SK-N-SH (cell line): ENCODE data around the gene TBC1D5. TPM values are rescaled to one million over a fixed set of nuclear protein-coding genes. Genes with fewer than 3 reads are reported as not detected.

Source experiments
- CHD2 ChIP-seq: fragments of 150-350 bp; IDR thresholded peaks from 2 replicates; pipeline ENCODE4 v1.6.1; 2018; ENCODE audit warnings: low read length; ENCODE audit not compliant: partially characterized antibody
- FOSL2 ChIP-seq: IDR thresholded peaks from 2 replicates; pipeline ENCODE4 v1.4.0; 2012; ENCODE audit warnings: low read depth, mild to moderate bottlenecking, moderate library complexity, borderline replicate concordance
- FOXM1 ChIP-seq: IDR thresholded peaks from 2 replicates; pipeline ENCODE4 v1.4.0; 2012; ENCODE audit warnings: low read depth, mild to moderate bottlenecking
- MXI1 ChIP-seq: IDR thresholded peaks from 2 replicates; pipeline ENCODE4 v1.6.1; 2012; ENCODE audit warnings: mild to moderate bottlenecking, low read depth, low read length, improper control_type of control experiment
- POLR2AphosphoS5 ChIP-seq: IDR thresholded peaks from 2 replicates; pipeline ENCODE4 v1.6.1; 2012; ENCODE audit warnings: low read depth, low read length
- RAD21 ChIP-seq: IDR thresholded peaks from 2 replicates; pipeline ENCODE4 v1.6.1; 2012; ENCODE audit warnings: mild to moderate bottlenecking, low read length
- RCOR1 ChIP-seq: fragments of 150-350 bp; IDR thresholded peaks from 2 replicates; pipeline ENCODE4 v1.6.1; 2017; ENCODE audit warnings: antibody characterized with exemption, low read length
- RFX5 ChIP-seq: IDR thresholded peaks from 2 replicates; pipeline ENCODE4 v1.6.1; 2012; ENCODE audit warnings: mild to moderate bottlenecking, improper control_type of control experiment, low read length
- RXRA ChIP-seq: IDR thresholded peaks from 2 replicates; pipeline ENCODE4 v1.4.0; 2012; ENCODE audit warnings: low read depth, mild to moderate bottlenecking, borderline replicate concordance
- TCF12 ChIP-seq: IDR thresholded peaks from 2 replicates; pipeline ENCODE4 v1.4.0; 2012
- TEAD4 ChIP-seq: IDR thresholded peaks from 2 replicates; pipeline ENCODE4 v1.4.0; 2012; ENCODE audit warnings: mild to moderate bottlenecking, borderline replicate concordance; ENCODE audit not compliant: insufficient read depth
- YY1 ChIP-seq: IDR thresholded peaks from 2 replicates; pipeline ENCODE4 v1.4.0; 2012; ENCODE audit warnings: low read depth, mild to moderate bottlenecking
- polyA plus RNA-seq, 3 experiments: library from polyadenylated mRNA; depleted of rRNA; stranded (reverse); fragments of >200 nt; gene quantifications; 2 replicates each; pipeline ENCODE4 v1.2.3, GENCODE V29; 2012
- TF ChIP-seq, protein P1 (sequence below): IDR thresholded peaks from 2 replicates; pipeline ENCODE4; 2012
- TF ChIP-seq, protein P2 (sequence below): fragments of 150-350 bp; IDR thresholded peaks from 2 replicates; pipeline ENCODE4 v1.6.1; 2017; ENCODE audit warnings: antibody characterized with exemption, low read length, low read depth, borderline replicate concordance
- TF ChIP-seq, protein P3 (sequence below): IDR thresholded peaks from 2 replicates; pipeline ENCODE4 v1.4.0; 2012; ENCODE audit warnings: low read depth
- TF ChIP-seq, protein P4 (sequence below): fragments of 200-600 bp; sonication (generic); IDR thresholded peaks from 2 replicates; pipeline ENCODE4 v1.6.1; 2017; ENCODE audit warnings: antibody characterized with exemption, mild to moderate bottlenecking, moderate library complexity
- TF ChIP-seq, protein P5 (sequence below): IDR thresholded peaks from 2 replicates; pipeline ENCODE4 v1.4.0; 2012; ENCODE audit warnings: low read depth, borderline replicate concordance

TBC1D5 gene
- polyA plus RNA-seq, 1 of the 3 experiments (the other 2 are of a cell fraction) = 19.5 TPM

DNA sequence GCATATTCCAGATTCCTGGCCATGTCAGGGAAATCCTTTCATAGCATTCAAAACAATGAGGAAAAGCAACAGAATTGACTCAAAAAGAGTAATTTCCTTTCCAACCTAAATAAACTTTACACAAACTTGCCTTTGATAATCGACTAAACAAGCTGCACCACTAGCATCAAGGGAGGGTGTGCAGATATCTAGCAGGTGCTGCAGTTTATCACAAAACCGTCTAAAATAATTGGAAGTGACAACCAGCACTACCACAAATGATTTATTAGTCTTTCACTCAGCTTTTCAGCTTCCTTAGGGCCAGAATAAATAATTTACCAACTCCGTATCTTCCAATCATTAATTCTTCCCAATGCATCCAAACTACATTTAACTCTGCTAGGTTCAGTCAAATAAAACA lies 71.7 kb downstream of the TBC1D5 start (continued):
- TF ChIP-seq, protein P1, sequence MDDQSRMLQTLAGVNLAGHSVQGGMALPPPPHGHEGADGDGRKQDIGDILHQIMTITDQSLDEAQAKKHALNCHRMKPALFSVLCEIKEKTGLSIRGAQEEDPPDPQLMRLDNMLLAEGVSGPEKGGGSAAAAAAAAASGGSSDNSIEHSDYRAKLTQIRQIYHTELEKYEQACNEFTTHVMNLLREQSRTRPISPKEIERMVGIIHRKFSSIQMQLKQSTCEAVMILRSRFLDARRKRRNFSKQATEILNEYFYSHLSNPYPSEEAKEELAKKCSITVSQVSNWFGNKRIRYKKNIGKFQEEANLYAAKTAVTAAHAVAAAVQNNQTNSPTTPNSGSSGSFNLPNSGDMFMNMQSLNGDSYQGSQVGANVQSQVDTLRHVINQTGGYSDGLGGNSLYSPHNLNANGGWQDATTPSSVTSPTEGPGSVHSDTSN = peak; percentile 92
- TF ChIP-seq TCF12 (peak; percentile 89), CHD2 (peak; percentile 58), RCOR1 (peak; percentile 80), MXI1 (no peak), FOSL2 (no peak), YY1 (no peak), RFX5 (no peak), RAD21 (peak; percentile 1; the same call in 1 of the 2 replicates), TEAD4 (no peak), RXRA (no peak), POLR2AphosphoS5 (peak; percentile 57; the same call in 1 of the 2 replicates), FOXM1 (no peak)
- TF ChIP-seq, protein P2, sequence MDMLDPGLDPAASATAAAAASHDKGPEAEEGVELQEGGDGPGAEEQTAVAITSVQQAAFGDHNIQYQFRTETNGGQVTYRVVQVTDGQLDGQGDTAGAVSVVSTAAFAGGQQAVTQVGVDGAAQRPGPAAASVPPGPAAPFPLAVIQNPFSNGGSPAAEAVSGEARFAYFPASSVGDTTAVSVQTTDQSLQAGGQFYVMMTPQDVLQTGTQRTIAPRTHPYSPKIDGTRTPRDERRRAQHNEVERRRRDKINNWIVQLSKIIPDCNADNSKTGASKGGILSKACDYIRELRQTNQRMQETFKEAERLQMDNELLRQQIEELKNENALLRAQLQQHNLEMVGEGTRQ = no peak
- TF ChIP-seq, protein P3, sequence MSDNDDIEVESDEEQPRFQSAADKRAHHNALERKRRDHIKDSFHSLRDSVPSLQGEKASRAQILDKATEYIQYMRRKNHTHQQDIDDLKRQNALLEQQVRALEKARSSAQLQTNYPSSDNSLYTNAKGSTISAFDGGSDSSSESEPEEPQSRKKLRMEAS = no peak
- TF ChIP-seq, protein P4, sequence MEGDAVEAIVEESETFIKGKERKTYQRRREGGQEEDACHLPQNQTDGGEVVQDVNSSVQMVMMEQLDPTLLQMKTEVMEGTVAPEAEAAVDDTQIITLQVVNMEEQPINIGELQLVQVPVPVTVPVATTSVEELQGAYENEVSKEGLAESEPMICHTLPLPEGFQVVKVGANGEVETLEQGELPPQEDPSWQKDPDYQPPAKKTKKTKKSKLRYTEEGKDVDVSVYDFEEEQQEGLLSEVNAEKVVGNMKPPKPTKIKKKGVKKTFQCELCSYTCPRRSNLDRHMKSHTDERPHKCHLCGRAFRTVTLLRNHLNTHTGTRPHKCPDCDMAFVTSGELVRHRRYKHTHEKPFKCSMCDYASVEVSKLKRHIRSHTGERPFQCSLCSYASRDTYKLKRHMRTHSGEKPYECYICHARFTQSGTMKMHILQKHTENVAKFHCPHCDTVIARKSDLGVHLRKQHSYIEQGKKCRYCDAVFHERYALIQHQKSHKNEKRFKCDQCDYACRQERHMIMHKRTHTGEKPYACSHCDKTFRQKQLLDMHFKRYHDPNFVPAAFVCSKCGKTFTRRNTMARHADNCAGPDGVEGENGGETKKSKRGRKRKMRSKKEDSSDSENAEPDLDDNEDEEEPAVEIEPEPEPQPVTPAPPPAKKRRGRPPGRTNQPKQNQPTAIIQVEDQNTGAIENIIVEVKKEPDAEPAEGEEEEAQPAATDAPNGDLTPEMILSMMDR = no peak
- TF ChIP-seq, protein P5, sequence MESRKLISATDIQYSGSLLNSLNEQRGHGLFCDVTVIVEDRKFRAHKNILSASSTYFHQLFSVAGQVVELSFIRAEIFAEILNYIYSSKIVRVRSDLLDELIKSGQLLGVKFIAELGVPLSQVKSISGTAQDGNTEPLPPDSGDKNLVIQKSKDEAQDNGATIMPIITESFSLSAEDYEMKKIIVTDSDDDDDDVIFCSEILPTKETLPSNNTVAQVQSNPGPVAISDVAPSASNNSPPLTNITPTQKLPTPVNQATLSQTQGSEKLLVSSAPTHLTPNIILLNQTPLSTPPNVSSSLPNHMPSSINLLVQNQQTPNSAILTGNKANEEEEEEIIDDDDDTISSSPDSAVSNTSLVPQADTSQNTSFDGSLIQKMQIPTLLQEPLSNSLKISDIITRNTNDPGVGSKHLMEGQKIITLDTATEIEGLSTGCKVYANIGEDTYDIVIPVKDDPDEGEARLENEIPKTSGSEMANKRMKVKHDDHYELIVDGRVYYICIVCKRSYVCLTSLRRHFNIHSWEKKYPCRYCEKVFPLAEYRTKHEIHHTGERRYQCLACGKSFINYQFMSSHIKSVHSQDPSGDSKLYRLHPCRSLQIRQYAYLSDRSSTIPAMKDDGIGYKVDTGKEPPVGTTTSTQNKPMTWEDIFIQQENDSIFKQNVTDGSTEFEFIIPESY = no peak
- TF ChIP-seq, all 33 proteins: peak for 9
